ENCODE data around the gene FANCB.

FANCB gene

DNA sequence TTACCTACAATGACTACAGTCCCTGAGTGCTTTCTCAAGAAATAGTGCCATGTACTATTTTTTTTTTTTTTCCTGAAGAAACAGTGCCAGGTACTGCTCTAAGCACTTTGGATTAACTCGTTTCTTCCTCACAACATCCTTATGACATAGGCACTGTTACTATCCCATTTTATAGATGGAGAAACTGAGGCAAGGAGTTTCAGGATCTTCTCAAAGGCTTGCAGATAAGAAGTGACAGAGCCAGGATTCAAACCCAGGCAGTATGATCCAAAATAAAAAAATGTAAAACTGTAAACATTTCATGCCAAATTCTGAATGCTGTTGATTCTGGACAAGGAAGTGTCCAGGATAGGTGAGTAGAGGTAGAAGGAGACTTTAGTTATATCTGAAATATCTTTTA lies 1.1 kb downstream of the FANCB start:
- H3K4me3 ChIP-seq (ENCODE audit: low read depth, low read length): peak overlapping the region; percentile 78
- ChIA-PET POLR2A (no interaction called here), CTCF (no interaction called here)
- H3K4me1 ChIP-seq (ENCODE audit: control insufficient read depth, insufficient read depth, low read length): no peaks in the 10 kb centered on the region
- no peaks in the 10 kb centered on the region for H3K9me3 ChIP-seq (ENCODE audit: control insufficient read depth, insufficient read depth, low read depth, low read length)
- TF ChIP-seq ZNF664 (tag by site-specific recombination; IDR thresholded peaks at IDR 0.05) (no peak), ZSCAN23 (tag by site-specific recombination; IDR thresholded peaks at IDR 0.05) (no peak), ZBTB26 (tag by site-specific recombination; optimal IDR thresholded peaks at IDR 0.05) (no peak), REPIN1 (tag by site-specific recombination; IDR thresholded peaks at IDR 0.05; ENCODE audit: low read depth) (no peak), ZNF146 (tag by site-specific recombination; IDR thresholded peaks at IDR 0.05) (no peak)
- TF ChIP-seq, protein P1, sequence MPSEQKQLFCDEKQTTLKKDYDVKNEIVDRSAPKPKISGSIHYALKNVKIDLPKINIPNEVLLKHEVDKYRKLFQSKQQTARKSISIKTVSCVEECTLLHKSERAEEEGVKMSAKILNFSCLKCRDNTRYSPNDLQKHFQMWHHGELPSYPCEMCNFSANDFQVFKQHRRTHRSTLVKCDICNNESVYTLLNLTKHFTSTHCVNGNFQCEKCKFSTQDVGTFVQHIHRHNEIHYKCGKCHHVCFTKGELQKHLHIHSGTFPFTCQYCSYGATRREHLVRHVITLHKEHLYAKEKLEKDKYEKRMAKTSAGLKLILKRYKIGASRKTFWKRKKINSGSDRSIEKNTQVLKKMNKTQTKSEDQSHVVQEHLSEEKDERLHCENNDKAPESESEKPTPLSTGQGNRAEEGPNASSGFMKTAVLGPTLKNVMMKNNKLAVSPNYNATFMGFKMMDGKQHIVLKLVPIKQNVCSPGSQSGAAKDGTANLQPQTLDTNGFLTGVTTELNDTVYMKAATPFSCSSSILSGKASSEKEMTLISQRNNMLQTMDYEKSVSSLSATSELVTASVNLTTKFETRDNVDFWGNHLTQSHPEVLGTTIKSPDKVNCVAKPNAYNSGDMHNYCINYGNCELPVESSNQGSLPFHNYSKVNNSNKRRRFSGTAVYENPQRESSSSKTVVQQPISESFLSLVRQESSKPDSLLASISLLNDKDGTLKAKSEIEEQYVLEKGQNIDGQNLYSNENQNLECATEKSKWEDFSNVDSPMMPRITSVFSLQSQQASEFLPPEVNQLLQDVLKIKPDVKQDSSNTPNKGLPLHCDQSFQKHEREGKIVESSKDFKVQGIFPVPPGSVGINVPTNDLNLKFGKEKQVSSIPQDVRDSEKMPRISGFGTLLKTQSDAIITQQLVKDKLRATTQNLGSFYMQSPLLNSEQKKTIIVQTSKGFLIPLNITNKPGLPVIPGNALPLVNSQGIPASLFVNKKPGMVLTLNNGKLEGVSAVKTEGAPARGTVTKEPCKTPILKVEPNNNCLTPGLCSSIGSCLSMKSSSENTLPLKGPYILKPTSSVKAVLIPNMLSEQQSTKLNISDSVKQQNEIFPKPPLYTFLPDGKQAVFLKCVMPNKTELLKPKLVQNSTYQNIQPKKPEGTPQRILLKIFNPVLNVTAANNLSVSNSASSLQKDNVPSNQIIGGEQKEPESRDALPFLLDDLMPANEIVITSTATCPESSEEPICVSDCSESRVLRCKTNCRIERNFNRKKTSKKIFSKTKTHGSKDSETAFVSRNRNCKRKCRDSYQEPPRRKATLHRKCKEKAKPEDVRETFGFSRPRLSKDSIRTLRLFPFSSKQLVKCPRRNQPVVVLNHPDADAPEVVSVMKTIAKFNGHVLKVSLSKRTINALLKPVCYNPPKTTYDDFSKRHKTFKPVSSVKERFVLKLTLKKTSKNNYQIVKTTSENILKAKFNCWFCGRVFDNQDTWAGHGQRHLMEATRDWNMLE (tag by site-specific recombination; conservative IDR thresholded peaks at IDR 0.05; ENCODE audit: low read depth): no peak
- H3K27ac ChIP-seq (ENCODE audit: extremely low read depth, low read depth, low read length): no peak overlapping the region
- peaks cover 5 to 19% of the 10 kb centered on the region in 2 experiments; a peak in 2 of 3 replicates for H3K36me3 ChIP-seq (ENCODE audit: control insufficient read depth in 2 of 2, insufficient read depth in 1 of 2, low read length in 2 of 2)

DNA sequence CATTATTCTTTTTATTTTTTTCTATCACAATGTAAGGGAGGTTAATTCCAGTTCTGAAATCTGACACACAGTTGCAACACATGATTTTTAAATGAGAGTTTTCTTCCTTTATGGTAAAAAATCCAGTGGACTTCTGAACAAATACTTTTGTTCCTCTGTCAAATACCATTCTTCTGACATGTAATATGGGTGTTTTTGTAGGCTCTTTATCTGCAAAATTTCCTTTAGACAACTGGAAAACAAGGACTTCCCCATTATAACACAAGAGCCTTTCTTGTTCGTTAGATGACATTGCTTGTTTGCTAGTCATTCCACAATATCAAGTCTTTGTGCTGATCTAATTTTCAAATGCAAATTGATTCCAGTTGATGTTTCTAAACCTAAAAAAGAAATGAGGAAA lies 7.7 kb downstream of the FANCB start:
- Histone ChIP-seq H3K9me3 (ENCODE audit: control insufficient read depth, insufficient read depth, low read depth, low read length) (no peaks in the 10 kb centered on the region), H3K36me3 (ENCODE audit: control insufficient read depth in 2 of 2, insufficient read depth in 1 of 2, low read length in 2 of 2) (peaks cover 9 to 33% of the 10 kb centered on the region in 2 experiments), H3K4me3 (ENCODE audit: low read depth, low read length) (no peak overlapping the region), H3K27ac (ENCODE audit: extremely low read depth, low read depth, low read length) (no peak overlapping the region), H3K4me1 (ENCODE audit: control insufficient read depth, insufficient read depth, low read length) (no peaks in the 10 kb centered on the region)
- ChIA-PET POLR2A (no interaction called here), CTCF (no interaction called here)
- TF ChIP-seq ZNF639 (tag by site-specific recombination; IDR thresholded peaks at IDR 0.05) (no peak), ZXDB (tag by site-specific recombination; IDR thresholded peaks at IDR 0.05) (no peak), HOXA7 (CRISPR knock-in tag; IDR thresholded peaks at IDR 0.05; ENCODE audit: borderline replicate concordance) (no peak), IKZF3 (tag by site-specific recombination; IDR thresholded peaks at IDR 0.05) (no peak), ZSCAN18 (tag by site-specific recombination; IDR thresholded peaks at IDR 0.05) (no peak), ZNF558 (tag by site-specific recombination; IDR thresholded peaks at IDR 0.05) (no peak), ZNF169 (tag by site-specific recombination; IDR thresholded peaks at IDR 0.05) (no peak), ZNF112 (tag by site-specific recombination; IDR thresholded peaks at IDR 0.05) (no peak), ZNF433 (tag by site-specific recombination; IDR thresholded peaks at IDR 0.05; ENCODE audit: low read depth) (no peak)
